ENCODE data around the gene ANKRD39. TPM values are rescaled to one million over a fixed set of nuclear protein-coding genes. Genes with fewer than 3 reads are reported as not detected.

The ANKRD39 gene
- total RNA-seq, 4 donors from 2014 or later = 6.7 to 12.3 (median 8.4) TPM

DNA sequence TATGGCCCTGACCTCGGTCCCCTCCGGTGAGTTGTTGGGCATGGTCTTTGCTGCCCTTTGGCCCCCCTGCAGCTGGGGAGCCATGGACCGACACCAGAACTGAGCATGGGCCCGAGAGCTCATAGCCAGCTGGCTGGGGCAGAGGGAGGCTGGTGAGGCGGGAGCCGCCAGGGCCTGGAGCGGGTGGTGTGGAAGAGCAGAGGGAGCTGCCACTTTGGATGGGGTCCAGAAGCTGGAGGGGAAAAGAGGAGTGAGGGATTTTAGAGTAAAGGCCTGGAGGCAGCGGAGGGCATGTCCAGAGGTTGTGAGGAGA, 58.2 kb downstream of the ANKRD39 start:
- TF ChIP-seq, protein P1, sequence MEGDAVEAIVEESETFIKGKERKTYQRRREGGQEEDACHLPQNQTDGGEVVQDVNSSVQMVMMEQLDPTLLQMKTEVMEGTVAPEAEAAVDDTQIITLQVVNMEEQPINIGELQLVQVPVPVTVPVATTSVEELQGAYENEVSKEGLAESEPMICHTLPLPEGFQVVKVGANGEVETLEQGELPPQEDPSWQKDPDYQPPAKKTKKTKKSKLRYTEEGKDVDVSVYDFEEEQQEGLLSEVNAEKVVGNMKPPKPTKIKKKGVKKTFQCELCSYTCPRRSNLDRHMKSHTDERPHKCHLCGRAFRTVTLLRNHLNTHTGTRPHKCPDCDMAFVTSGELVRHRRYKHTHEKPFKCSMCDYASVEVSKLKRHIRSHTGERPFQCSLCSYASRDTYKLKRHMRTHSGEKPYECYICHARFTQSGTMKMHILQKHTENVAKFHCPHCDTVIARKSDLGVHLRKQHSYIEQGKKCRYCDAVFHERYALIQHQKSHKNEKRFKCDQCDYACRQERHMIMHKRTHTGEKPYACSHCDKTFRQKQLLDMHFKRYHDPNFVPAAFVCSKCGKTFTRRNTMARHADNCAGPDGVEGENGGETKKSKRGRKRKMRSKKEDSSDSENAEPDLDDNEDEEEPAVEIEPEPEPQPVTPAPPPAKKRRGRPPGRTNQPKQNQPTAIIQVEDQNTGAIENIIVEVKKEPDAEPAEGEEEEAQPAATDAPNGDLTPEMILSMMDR (IDR thresholded peaks at IDR 0.05; ENCODE audit: low read depth) = no peak

DNA sequence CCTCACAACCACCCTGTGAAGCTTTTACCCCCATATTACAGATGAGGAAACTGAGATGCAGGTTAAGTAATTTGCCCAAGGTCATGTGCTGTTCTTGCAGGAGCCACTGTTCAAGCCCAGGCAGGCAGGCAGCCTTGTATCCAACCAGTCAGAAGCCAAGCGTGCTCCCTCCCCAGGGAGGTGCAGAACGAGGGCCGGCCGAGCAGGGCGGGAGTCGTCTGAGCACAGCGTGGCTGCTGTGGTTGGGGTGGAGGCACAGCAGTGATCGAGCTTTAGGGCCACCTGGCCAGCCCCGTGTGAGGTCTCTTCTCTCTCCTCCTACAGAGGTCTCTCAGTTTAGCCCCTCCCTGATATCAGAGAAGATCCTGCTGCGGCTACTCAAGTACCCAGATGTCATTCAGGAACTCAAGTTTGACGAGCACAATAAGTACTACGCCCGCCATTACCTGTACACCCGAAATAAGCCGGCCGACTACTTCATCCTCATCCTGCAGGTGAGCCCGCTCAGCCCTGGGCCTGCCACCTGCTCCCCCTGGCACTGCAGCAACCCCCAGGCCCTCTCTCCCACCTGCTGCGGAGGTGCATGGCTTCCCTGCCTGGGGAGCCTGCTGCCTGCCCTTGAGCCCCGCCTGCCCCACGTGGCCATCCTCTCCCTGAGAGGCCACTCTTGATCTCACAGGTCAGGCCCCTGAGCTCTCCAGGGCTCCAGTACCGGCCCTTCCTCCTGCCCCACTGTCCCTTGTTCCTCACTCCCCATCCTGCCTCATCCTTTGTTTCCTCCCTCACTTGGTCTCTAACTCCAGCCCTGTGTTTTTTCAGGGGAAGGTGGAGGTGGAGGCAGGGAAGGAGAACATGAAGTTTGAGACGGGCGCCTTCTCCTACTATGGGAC, 58.8 kb downstream of the ANKRD39 start:
- TF ChIP-seq, protein P1 (IDR thresholded peaks at IDR 0.05; ENCODE audit: low read depth) = no peak

Small RNA genes within 50 kb of the gene (small RNA-seq; reads per million reads assigned to genes)
- 0.61 reads per million for gene MIR3127

Other genes starting within 250 kb of the ANKRD39 start
- gene KANSL3, start 219.7 kb downstream of the ANKRD39 start, total RNA-seq = 10 to 100 TPM; 34.7 to 65.0 (median 39.7) TPM
- not detected for gene FER1L5, start 215.3 kb downstream of the ANKRD39 start, total RNA-seq
- 10 to 100 TPM; 14.6 to 18.1 (median 16.7) TPM for gene LMAN2L, start 118.0 kb downstream of the ANKRD39 start, total RNA-seq
- gene CNNM4, start 97.1 kb downstream of the ANKRD39 start, total RNA-seq = 1 to 10 TPM; 2.0 to 3.7 (median 2.7) TPM
- 10 to 100 TPM in 1 of 4 donors, 1 to 10 TPM in 3; 4.4 to 21.1 (median 8.5) TPM for gene CNNM3, start 41.7 kb downstream of the ANKRD39 start, total RNA-seq
- 1 to 10 TPM in 3 of 4 donors, not detected in 1; 1.7 to 4.3 (median 2.9) TPM for gene ANKRD23, start 14.0 kb downstream of the ANKRD39 start, total RNA-seq
- gene SEMA4C, start 12.1 kb upstream of the ANKRD39 start, total RNA-seq = 10 to 100 TPM; 10.4 to 27.1 (median 17.8) TPM
- 1 to 10 TPM in 2 of 4 donors, not detected in 2; 1.8 to 4.3 TPM for gene FAM178B, start 128.6 kb upstream of the ANKRD39 start, total RNA-seq
- 10 to 100 TPM in 2 of 4 donors, 1 to 10 TPM in 2; 3.1 to 19.6 (median 8.8) TPM for gene FAHD2B, start 236.9 kb upstream of the ANKRD39 start, total RNA-seq